GM12878 (cell line): ENCODE results near the gene PITPNM1. TPM values are rescaled to one million over a fixed set of nuclear protein-coding genes. Genes with fewer than 3 reads are reported as not detected.

ENCODE experiments used
- BCL11A ChIP-seq: IDR thresholded peaks from 2 replicates; pipeline ENCODE4 v1.6.1; 2011; ENCODE audit warnings: low read depth, low read length
- CBX3 ChIP-seq: fragments of 200-600 bp; sonication (generic); IDR thresholded peaks from 2 replicates; pipeline ENCODE4 v1.6.1; 2016; ENCODE audit warnings: low read depth, borderline replicate concordance
- HDAC2 ChIP-seq: fragments of 200-600 bp; sonication (generic); IDR thresholded peaks from 2 replicates; pipeline ENCODE4 v1.6.1; 2017
- JUNB ChIP-seq: IDR thresholded peaks from 2 replicates; pipeline ENCODE4 v1.6.1; 2016; ENCODE audit warnings: antibody characterized with exemption, mild to moderate bottlenecking
- KAT2A ChIP-seq: conservative IDR thresholded peaks from 2 replicates; pipeline ENCODE4 v1.6.1; 2011; ENCODE audit warnings: low read depth, low read length; ENCODE audit not compliant: control insufficient read depth
- KDM1A ChIP-seq: fragments of 200-600 bp; sonication (generic); IDR thresholded peaks from 2 replicates; pipeline ENCODE4 v1.6.1; 2016; ENCODE audit warnings: borderline replicate concordance
- KLF5 ChIP-seq: fragments of 450-650 bp; IDR thresholded peaks from 2 replicates; pipeline ENCODE4 v1.6.1; 2014; ENCODE audit warnings: mild to moderate bottlenecking; ENCODE audit not compliant: partially characterized antibody
- LARP7 ChIP-seq: fragments of 450-650 bp; IDR thresholded peaks from 2 replicates; pipeline ENCODE4 v1.6.1; 2017; ENCODE audit warnings: mild to moderate bottlenecking
- MXI1 ChIP-seq: fragments of 150-350 bp; IDR thresholded peaks from 2 replicates; pipeline ENCODE4 v1.6.1; 2011; ENCODE audit warnings: low read depth, mild to moderate bottlenecking, inconsistent platforms, low read length, improper control_type of control experiment
- MYC ChIP-seq: IDR thresholded peaks from 2 replicates; pipeline ENCODE4 v1.6.1; 2011; ENCODE audit warnings: mild to moderate bottlenecking, low read length, moderate library complexity, inconsistent platforms; ENCODE audit not compliant: insufficient read depth, insufficient replicate concordance, insufficient read length, severe bottlenecking
- NRF1 ChIP-seq: conservative IDR thresholded peaks from 2 replicates; pipeline ENCODE4 v1.6.1; 2011; ENCODE audit warnings: mild to moderate bottlenecking, low read depth, low read length, improper control_type of control experiment
- PML ChIP-seq: IDR thresholded peaks from 2 replicates; pipeline ENCODE4 v1.6.1; 2012; ENCODE audit warnings: low read length, inconsistent platforms
- POU2F2 ChIP-seq: IDR thresholded peaks from 3 replicates; pipeline ENCODE4 v1.6.1; 2011; ENCODE audit warnings: low read depth, mild to moderate bottlenecking, low read length, borderline replicate concordance
- RAD51 ChIP-seq: fragments of 450-650 bp; IDR thresholded peaks from 2 replicates; pipeline ENCODE4 v1.6.1; 2016; ENCODE audit warnings: moderate library complexity, mild to moderate bottlenecking, inconsistent platforms
- SIN3A ChIP-seq: IDR thresholded peaks from 2 replicates; pipeline ENCODE4 v1.6.1; 2012; ENCODE audit warnings: low read depth, low read length, improper control_type of control experiment
- TCF12 ChIP-seq: IDR thresholded peaks from 2 replicates; pipeline ENCODE4 v1.6.1; 2011; ENCODE audit warnings: low read depth, mild to moderate bottlenecking, low read length
- YY1 ChIP-seq: IDR thresholded peaks from 2 replicates; pipeline ENCODE4 v1.6.1; 2011; ENCODE audit warnings: low read depth, mild to moderate bottlenecking, low read length
- ZBED1 ChIP-seq: IDR thresholded peaks from 2 replicates; pipeline ENCODE4 v1.6.1; 2016; ENCODE audit warnings: borderline replicate concordance
- ZNF207 ChIP-seq: fragments of 450-650 bp; IDR thresholded peaks from 2 replicates; pipeline ENCODE4 v1.6.1; 2014; ENCODE audit warnings: antibody characterized with exemption, mild to moderate bottlenecking, borderline replicate concordance
- polyA plus RNA-seq, 11 experiments: library from polyadenylated mRNA; depleted of rRNA in 4 of 11; unstranded in 6 of 11; stranded (reverse) in 5 of 11; fragments of >200 nt; fragmentation: Nextera tagmentation in 4 of 11; fragmentation: Illumina TruSeq in 1 of 11; extraction: Ambion mirVana in 4 of 11; extraction: Trizol in 1 of 11; gene quantifications; 1 replicate in 1 of 11; 2 replicates in 10 of 11; pipeline versions ENCODE4 v1.2.1 to v1.2.3, GENCODE V29; 2011 to 2016; ENCODE audit warnings: inconsistent platforms in 2 of 11, missing spikeins in 2 of 11, low read depth in 1 of 11
- total RNA-seq, 4 experiments: library from RNA; depleted of rRNA in 3 of 4; stranded (reverse); fragments of >200 nt in 3 of 4; fragmentation: Illumina TruSeq in 1 of 4; extraction: Trizol in 1 of 4; gene quantifications; 2 replicates each; pipeline versions ENCODE4 v1.2.1 to v1.2.3, GENCODE V29; 2013 to 2021
- TF ChIP-seq, protein P1 (sequence below): fragments of 450-650 bp; IDR thresholded peaks from 2 replicates; pipeline ENCODE4 v1.6.1; 2017; ENCODE audit warnings: antibody characterized with exemption, mild to moderate bottlenecking, moderate library complexity
- TF ChIP-seq, protein P2 (sequence below), 3 experiments: IDR thresholded peaks in 2 of 3; conservative IDR thresholded peaks in 1 of 3; 2 replicates each; pipeline ENCODE4 v1.5.1; 2011; ENCODE audit warnings: low read depth in 3 of 3, low read length in 3 of 3, mild to moderate bottlenecking in 3 of 3, control low read depth in 2 of 3, moderate library complexity in 2 of 3, inconsistent platforms in 1 of 3, mixed read lengths in 1 of 3; ENCODE audit not compliant: control insufficient read depth in 2 of 3, insufficient read depth in 1 of 3; ENCODE audit errors: extremely low read depth in 1 of 3
- TF ChIP-seq, protein P3 (sequence below): fragments of 150-350 bp; IDR thresholded peaks from 2 replicates; pipeline ENCODE4 v1.6.1; 2016; ENCODE audit warnings: low read depth, low read length

The PITPNM1 gene
- total and polyA plus RNA-seq, 10 of the 15 experiments (the other 5 are each of a cell fraction or from before 2014, with no cell fraction given) = 0.11 to 56.8 (median 16.5) TPM

DNA sequence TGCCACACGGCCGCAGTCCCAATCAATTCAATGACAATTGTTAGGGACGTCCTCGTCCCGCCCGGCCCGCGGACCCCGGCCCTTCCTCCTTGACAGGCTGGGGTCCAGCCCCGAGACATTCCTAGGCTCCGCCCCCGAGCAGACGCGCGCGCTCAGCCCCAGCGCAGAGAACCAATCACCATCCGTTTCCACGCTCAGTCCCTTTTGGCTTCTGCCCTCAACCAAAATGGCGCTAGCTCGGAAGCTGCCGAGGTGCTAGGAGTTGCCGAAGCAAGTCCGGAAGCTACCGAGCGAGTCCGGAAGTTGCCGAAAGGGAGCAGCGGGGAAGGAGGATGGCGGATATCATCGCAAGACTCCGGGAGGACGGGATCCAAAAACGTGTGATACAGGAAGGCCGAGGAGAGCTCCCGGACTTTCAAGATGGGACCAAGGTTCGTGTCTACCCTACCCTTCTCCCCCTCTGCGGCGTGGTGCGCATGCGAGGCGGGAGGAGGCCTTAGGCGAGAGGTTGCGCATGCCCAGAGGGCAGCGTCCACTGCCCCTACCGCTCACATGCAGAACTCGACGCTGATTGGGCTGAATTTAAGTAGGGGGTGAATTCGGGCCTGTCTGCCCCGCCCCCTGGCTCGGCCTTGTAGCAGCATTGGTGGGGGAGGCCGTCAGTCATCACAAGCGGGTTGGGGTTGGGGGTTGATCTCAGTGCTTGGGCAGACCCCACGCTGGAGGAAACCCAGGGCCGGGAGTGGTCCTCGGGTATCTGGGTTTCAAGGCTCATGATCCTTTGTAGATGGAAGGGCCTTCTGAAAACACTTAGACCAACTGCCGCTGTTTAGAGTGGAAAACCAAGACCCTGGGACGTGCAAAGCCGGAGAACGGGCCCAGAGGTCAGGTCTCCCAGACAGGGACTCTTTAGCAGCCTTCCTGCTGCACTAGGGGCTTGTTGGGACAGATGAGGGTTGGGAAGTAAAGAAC is 22.1 kb downstream of the PITPNM1 start, which contains the start of gene AIP (continued):
- TF ChIP-seq MYC = no peak
- TF ChIP-seq, protein P1, sequence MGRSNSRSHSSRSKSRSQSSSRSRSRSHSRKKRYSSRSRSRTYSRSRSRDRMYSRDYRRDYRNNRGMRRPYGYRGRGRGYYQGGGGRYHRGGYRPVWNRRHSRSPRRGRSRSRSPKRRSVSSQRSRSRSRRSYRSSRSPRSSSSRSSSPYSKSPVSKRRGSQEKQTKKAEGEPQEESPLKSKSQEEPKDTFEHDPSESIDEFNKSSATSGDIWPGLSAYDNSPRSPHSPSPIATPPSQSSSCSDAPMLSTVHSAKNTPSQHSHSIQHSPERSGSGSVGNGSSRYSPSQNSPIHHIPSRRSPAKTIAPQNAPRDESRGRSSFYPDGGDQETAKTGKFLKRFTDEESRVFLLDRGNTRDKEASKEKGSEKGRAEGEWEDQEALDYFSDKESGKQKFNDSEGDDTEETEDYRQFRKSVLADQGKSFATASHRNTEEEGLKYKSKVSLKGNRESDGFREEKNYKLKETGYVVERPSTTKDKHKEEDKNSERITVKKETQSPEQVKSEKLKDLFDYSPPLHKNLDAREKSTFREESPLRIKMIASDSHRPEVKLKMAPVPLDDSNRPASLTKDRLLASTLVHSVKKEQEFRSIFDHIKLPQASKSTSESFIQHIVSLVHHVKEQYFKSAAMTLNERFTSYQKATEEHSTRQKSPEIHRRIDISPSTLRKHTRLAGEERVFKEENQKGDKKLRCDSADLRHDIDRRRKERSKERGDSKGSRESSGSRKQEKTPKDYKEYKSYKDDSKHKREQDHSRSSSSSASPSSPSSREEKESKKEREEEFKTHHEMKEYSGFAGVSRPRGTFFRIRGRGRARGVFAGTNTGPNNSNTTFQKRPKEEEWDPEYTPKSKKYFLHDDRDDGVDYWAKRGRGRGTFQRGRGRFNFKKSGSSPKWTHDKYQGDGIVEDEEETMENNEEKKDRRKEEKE = no peak
- no peak for TF ChIP-seq BCL11A
- no peak for TF ChIP-seq KAT2A
- TF ChIP-seq MXI1 = no peak
- 0 out of 2 replicates have a peak, but pooled peaks have one; percentile 54 for TF ChIP-seq SIN3A
- TF ChIP-seq ZBED1 = no peak
- TF ChIP-seq KDM1A = no peak
- TF ChIP-seq, protein P2, sequence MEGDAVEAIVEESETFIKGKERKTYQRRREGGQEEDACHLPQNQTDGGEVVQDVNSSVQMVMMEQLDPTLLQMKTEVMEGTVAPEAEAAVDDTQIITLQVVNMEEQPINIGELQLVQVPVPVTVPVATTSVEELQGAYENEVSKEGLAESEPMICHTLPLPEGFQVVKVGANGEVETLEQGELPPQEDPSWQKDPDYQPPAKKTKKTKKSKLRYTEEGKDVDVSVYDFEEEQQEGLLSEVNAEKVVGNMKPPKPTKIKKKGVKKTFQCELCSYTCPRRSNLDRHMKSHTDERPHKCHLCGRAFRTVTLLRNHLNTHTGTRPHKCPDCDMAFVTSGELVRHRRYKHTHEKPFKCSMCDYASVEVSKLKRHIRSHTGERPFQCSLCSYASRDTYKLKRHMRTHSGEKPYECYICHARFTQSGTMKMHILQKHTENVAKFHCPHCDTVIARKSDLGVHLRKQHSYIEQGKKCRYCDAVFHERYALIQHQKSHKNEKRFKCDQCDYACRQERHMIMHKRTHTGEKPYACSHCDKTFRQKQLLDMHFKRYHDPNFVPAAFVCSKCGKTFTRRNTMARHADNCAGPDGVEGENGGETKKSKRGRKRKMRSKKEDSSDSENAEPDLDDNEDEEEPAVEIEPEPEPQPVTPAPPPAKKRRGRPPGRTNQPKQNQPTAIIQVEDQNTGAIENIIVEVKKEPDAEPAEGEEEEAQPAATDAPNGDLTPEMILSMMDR (IDR thresholded peaks at IDR 0.05 in 2 of 3, conservative IDR thresholded peaks at IDR 0.05 in 1 of 3; ENCODE audit: control insufficient read depth in 2 of 3, extremely low read depth in 1 of 3, insufficient read depth in 1 of 3, low read depth in 3 of 3, low read length in 3 of 3) = peak in 1 of 3 experiments; percentile 19; a peak in 1 of 6 replicates
- peak; percentile 79 for TF ChIP-seq KLF5
- TF ChIP-seq RAD51 = no peak
- peak; percentile 95 for TF ChIP-seq NRF1
- TF ChIP-seq CBX3 = no peak
- TF ChIP-seq POU2F2 = peak; percentile 27; the same call in 1 of the 3 replicates
- TF ChIP-seq, protein P3, sequence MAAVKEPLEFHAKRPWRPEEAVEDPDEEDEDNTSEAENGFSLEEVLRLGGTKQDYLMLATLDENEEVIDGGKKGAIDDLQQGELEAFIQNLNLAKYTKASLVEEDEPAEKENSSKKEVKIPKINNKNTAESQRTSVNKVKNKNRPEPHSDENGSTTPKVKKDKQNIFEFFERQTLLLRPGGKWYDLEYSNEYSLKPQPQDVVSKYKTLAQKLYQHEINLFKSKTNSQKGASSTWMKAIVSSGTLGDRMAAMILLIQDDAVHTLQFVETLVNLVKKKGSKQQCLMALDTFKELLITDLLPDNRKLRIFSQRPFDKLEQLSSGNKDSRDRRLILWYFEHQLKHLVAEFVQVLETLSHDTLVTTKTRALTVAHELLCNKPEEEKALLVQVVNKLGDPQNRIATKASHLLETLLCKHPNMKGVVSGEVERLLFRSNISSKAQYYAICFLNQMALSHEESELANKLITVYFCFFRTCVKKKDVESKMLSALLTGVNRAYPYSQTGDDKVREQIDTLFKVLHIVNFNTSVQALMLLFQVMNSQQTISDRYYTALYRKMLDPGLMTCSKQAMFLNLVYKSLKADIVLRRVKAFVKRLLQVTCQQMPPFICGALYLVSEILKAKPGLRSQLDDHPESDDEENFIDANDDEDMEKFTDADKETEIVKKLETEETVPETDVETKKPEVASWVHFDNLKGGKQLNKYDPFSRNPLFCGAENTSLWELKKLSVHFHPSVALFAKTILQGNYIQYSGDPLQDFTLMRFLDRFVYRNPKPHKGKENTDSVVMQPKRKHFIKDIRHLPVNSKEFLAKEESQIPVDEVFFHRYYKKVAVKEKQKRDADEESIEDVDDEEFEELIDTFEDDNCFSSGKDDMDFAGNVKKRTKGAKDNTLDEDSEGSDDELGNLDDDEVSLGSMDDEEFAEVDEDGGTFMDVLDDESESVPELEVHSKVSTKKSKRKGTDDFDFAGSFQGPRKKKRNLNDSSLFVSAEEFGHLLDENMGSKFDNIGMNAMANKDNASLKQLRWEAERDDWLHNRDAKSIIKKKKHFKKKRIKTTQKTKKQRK = no peak
- TF ChIP-seq HDAC2 = no peak; the same call in 1 of the 2 replicates
- TF ChIP-seq LARP7 = peak; percentile 51; the same call in 1 of the 2 replicates
- peak; percentile 79; the same call in 1 of the 2 replicates for TF ChIP-seq ZNF207
- TF ChIP-seq JUNB = no peak
- no peak for TF ChIP-seq PML
- TF ChIP-seq TCF12 = 0 out of 2 replicates have a peak, but pooled peaks have one; percentile 4
- TF ChIP-seq YY1 = peak; percentile 100
